DLD1 (cell line): Measurements from ENCODE around the gene HSPG2.

ENCODE experiments used
- in situ Hi-C: cut with HindIII; loops from 2 replicates; pipeline ENCODE4 v1.10.0; 2017; ENCODE audit warnings: low sequenced_read_pairs

Gene HSPG2

GRCh38 chr1:21867451-21867996, 69.6 kb downstream of the HSPG2 start:
- in situ Hi-C loops: no loop called here

- in situ Hi-C loops: no loop called here
Observed at GRCh38 chr1:21866707-21867043, 70.4 kb downstream of the HSPG2 start.

GRCh38 chr1:21865943-21866706, 71.0 kb downstream of the HSPG2 start:
- in situ Hi-C loops: no loop called here

GRCh38 chr1:21865609-21865942, 71.5 kb downstream of the HSPG2 start:
- in situ Hi-C loops: no loop called here

GRCh38 chr1:21864730-21865129, 72.4 kb downstream of the HSPG2 start:
- in situ Hi-C loops: no loop called here

- in situ Hi-C loops: no loop called here
Observed at GRCh38 chr1:21863981-21864380, 73.1 kb downstream of the HSPG2 start.

GRCh38 chr1:21861602-21862429, 75.3 kb downstream of the HSPG2 start:
- in situ Hi-C loops: no loop called here

GRCh38 chr1:21860971-21861370, 76.1 kb downstream of the HSPG2 start:
- in situ Hi-C loops: no loop called here

GRCh38 chr1:21859669-21860179, 77.4 kb downstream of the HSPG2 start:
- in situ Hi-C loops: no loop called here

GRCh38 chr1:21857840-21858670, 79.1 kb downstream of the HSPG2 start:
- in situ Hi-C loops: no loop called here

GRCh38 chr1:21857142-21857839, 79.8 kb downstream of the HSPG2 start:
- in situ Hi-C loops: no loop called here

GRCh38 chr1:21855257-21856096, 81.6 kb downstream of the HSPG2 start:
- in situ Hi-C loops: no loop called here

- in situ Hi-C loops: no loop called here
Observed at GRCh38 chr1:21854751-21855131, 82.4 kb downstream of the HSPG2 start.

- in situ Hi-C loops: no loop called here
Observed at GRCh38 chr1:21854090-21854750, 82.9 kb downstream of the HSPG2 start.

GRCh38 chr1:21853131-21853427, 84.0 kb downstream of the HSPG2 start:
- in situ Hi-C loops: no loop called here

GRCh38 chr1:21852282-21853130, 84.6 kb downstream of the HSPG2 start:
- in situ Hi-C loops: no loop called here

GRCh38 chr1:21851430-21852250, 85.5 kb downstream of the HSPG2 start:
- in situ Hi-C loops: no loop called here
